ENCODE results near the gene MMGT1. TPM values are rescaled to one million over a fixed set of nuclear protein-coding genes. Genes with fewer than 3 reads are reported as not detected.

The MMGT1 gene
- total RNA-seq: 20.3 and 21.4 TPM in 2 replicates

DNA sequence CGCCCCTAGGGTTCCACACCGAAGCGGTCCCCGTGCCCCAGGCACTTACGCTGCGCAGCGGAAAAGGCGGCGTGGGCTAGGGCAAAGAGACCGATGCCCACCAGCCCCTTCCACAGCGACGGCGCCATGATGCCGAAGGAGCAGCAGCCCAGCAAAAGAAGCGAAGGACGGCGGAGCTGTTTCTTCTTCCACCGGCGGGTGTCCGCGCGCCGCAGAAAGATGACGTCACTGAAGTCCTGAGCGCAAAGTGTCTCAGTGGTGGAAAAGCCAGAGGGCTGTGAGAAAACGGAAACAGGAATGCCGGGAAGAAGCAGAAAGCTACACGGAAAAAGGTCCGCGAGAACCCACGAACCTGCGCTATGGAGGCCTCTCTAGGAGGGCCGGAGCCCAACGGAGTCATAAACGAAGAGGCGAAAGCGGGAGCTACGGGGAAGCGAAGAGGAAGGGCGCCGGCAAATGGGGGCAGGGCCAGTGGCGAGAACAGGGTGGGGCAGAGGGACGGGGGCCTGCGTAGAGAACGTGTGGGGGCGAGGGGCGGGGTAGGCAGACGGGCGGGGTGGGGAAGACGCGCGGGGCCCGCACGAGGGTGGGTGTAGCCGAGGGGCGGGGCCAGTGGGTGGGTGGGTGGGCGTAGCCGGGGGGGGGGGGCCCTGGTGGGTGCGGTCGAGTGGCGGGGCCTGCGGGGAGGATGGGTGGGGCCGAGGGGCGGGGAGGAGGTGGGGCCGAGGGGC, at the start of gene MMGT1:
MMGT1 (minus strand) TSS at position 441 of the 731 bp plus-strand sequence; CDS start at position 128, 313 bp downstream.
- peak; percentile 93 for ATAC-seq (ENCODE audit: low read depth)
- peak within 1 kb of the TSS; percentile 99 for H3K4me3 Mint-ChIP-seq

DNA sequence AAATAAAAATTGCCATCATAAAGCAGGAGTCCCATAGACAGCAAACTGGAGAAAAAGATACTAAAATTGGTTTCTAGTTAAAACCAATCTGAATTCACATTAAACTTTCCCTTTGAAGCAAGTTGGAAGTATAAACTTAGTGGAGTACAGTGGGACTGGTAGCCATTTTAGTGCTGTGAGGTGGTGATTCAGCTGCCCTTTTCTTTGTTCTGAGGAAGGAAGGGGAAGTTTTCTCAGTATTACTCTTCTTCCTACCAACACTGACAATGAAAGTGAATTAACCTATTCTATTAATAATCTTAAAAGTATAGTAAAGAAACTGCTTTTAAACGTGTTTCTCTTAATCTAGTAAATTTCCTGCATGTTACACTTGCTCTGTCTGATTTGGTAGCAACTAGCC, 48.1 kb upstream of the MMGT1 start:
- Mint-ChIP-seq H3K27ac (no peak overlapping the region), H3K27me3 (no peaks in the 10 kb centered on the region), H3K36me3 (ENCODE audit: low read depth) (peaks cover 41% of the 10 kb centered on the region), H3K4me1 (no peaks in the 10 kb centered on the region), H3K9me3 (no peaks in the 10 kb centered on the region), H3K4me3 (no peak overlapping the region)
- intact Hi-C loops (cut with micrococcal nuclease): loop anchor here (10.0 kb wide), 1 partner anchor 903 kb away; no protein-coding TSS in a partner anchor
- POLR2A ChIA-PET: no interaction called here
- ATAC-seq (ENCODE audit: low read depth) (no peak), DNase-seq (no peak)
- TF ChIP-seq CTCF (IDR thresholded peaks at IDR 0.05): no peak
- CTCF ChIA-PET: no interaction called here

More for the DNA sequence above, at the start of gene MMGT1:
- ChIA-PET POLR2A (interaction anchor here (0.7 to 2.5 kb wide), 6 partner anchors 11 to 1166 kb away, joined by 3 to 14 read pairs (median 3); partner anchors contain the start of genes SLC9A6 and SMIM10L2A), CTCF (interaction anchor here (1.2 kb wide), 1 partner anchor 11 kb away, joined by 3 read pairs; the partner anchor contains the start of gene SLC9A6)
- H3K9me3 Mint-ChIP-seq: no peaks in the 10 kb centered on the region
- H3K4me1 Mint-ChIP-seq: peaks cover 27% of the 10 kb centered on the region
- peak within 1 kb of the TSS; percentile 97 for H3K27ac Mint-ChIP-seq
- DNase-seq: peak; percentile 72
- no peak for TF ChIP-seq CTCF (IDR thresholded peaks at IDR 0.05)
- no peaks in the 10 kb centered on the region for H3K27me3 Mint-ChIP-seq
- H3K36me3 Mint-ChIP-seq (ENCODE audit: low read depth): peaks cover 11% of the 10 kb centered on the region
- intact Hi-C loops (cut with micrococcal nuclease): loop anchor here (1.0 to 10.0 kb wide), 7 partner anchors 12 to 1169 kb away; partner anchors contain the start of genes HTATSF1, MAP7D3, RTL8A and SLC9A6

- Mint-ChIP-seq H3K4me1 (no peaks in the 10 kb centered on the region), H3K9me3 (no peaks in the 10 kb centered on the region), H3K4me3 (no peak overlapping the region), H3K27ac (no peak overlapping the region), H3K36me3 (ENCODE audit: low read depth) (peaks cover 44% of the 10 kb centered on the region), H3K27me3 (no peaks in the 10 kb centered on the region)
- ATAC-seq (ENCODE audit: low read depth) (no peak), DNase-seq (no peak)
- POLR2A ChIA-PET: no interaction called here
- no peak for TF ChIP-seq CTCF (IDR thresholded peaks at IDR 0.05)
- intact Hi-C loops (cut with micrococcal nuclease): loop anchor here (10.0 kb wide), 1 partner anchor 904 kb away; no protein-coding TSS in a partner anchor
- CTCF ChIA-PET: no interaction called here
These were observed 47.4 kb upstream of the MMGT1 start for GRCh38 chrX:136021160-136021559.

DNA sequence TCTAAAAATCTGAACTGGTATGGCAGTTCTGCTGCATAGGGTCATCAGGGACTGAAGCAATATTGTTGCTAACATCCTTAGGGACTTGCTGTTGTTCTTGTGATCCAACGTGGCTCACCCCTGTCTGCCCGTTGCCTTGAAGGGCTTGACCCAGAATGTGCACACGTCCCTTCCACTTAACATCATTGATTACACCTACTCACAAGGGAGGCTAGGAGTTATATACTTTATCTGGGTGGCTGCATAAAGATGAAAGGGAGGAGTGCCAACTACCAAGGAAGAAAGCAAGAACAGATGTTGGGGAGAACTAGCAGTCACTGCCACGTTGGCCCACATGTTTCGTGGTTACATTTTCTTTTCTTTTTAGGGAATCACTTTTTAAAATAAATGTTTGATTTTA, 45.4 kb upstream of the MMGT1 start:
- ChIA-PET POLR2A (no interaction called here), CTCF (no interaction called here)
- DNase-seq: no peak
- H3K4me1 Mint-ChIP-seq: no peaks in the 10 kb centered on the region
- no peak for TF ChIP-seq CTCF (IDR thresholded peaks at IDR 0.05)
- no peaks in the 10 kb centered on the region for H3K9me3 Mint-ChIP-seq
- H3K27ac Mint-ChIP-seq: no peak overlapping the region
- H3K4me3 Mint-ChIP-seq: no peak overlapping the region
- no peaks in the 10 kb centered on the region for H3K27me3 Mint-ChIP-seq
- intact Hi-C loops (cut with micrococcal nuclease): no loop called here
- peaks cover 43% of the 10 kb centered on the region for H3K36me3 Mint-ChIP-seq (ENCODE audit: low read depth)
- ATAC-seq (ENCODE audit: low read depth): no peak

- POLR2A ChIA-PET: no interaction called here
These were observed 43.1 kb upstream of the MMGT1 start for GRCh38 chrX:136016881-136017280.

More at GRCh38 chrX:136016881-136017280, 43.1 kb upstream of the MMGT1 start:
- no peak for DNase-seq
- no peak overlapping the region for H3K4me3 Mint-ChIP-seq
- CTCF ChIA-PET: interaction anchor here (1.6 kb wide), 1 partner anchor 11 kb away, joined by 5 read pairs; no protein-coding TSS in a partner anchor
- intact Hi-C loops (cut with micrococcal nuclease): no loop called here
- no peaks in the 10 kb centered on the region for H3K9me3 Mint-ChIP-seq
- no peak overlapping the region for H3K27ac Mint-ChIP-seq
- H3K36me3 Mint-ChIP-seq (ENCODE audit: low read depth): peaks cover 54% of the 10 kb centered on the region
- no peaks in the 10 kb centered on the region for H3K4me1 Mint-ChIP-seq
- no peak for TF ChIP-seq CTCF (IDR thresholded peaks at IDR 0.05)
- ATAC-seq (ENCODE audit: low read depth): no peak
- H3K27me3 Mint-ChIP-seq: no peaks in the 10 kb centered on the region

Data from activated B cell treated with CpG ODN at 0.5 μM for 24 hours (primary cell).